ENCODE data around the gene LEKR1. TPM values are rescaled to one million over a fixed set of nuclear protein-coding genes. Genes with fewer than 3 reads are reported as not detected.
"Not testable (repeated sequence)": the region's sequence is repeated elsewhere in the genome, so short reads cannot be mapped to it uniquely, and the experiment has no call there.

The LEKR1 gene
- polyA plus RNA-seq, 4 donors: 0.59 to 4.1 (median 2.4) TPM

DNA sequence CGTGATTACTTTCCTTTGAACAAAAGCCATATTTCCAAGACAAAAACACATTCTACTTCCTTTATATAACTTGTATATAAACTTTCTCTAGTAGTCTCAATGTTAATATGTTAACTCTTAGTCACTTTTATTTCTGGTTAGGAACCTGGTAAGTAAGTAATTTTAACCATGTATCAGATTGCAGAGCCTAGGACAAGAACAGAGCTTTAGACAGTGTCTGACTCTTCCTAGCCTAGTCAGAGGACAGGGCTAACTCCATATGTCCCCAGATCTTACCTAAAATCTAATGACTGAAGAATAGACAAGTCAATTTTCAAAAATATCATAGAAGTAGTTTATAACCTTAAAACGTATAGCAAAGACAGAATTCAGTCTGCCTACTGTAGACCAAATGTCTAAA is 8.3 kb downstream of the LEKR1 start:
- no peak for DNase-seq (ENCODE audit: low read depth in 4 of 4, low spot score in 3 of 4)

DNA sequence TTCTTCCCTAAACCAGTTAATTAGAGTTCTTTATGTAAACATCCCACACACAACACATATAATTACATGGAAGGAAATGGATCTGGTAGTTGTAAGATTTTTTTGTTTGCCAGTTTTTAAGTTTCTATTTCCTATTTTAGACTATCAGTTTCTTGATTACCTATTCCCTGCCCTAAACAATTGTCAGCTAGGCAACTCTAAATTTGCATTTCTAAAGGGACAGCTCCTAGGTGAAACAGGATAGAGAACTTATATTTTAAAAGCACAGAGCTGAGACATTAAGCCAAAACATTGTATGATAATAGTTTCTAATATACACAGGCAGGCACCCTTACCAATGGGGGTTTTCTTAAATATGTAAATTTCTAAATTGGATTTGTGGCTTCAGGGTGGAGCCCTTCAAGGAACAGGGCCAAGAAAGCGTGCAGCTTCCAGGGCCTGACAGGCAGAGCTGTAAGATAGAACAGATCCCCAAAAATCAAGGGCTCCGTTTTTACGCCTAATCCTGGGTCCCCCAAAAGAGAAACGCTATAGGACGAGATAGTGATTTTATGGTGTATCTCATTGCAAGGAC is 8.9 kb downstream of the LEKR1 start:
- DNase-seq (ENCODE audit: low read depth in 4 of 4, low spot score in 3 of 4): no peak

DNA sequence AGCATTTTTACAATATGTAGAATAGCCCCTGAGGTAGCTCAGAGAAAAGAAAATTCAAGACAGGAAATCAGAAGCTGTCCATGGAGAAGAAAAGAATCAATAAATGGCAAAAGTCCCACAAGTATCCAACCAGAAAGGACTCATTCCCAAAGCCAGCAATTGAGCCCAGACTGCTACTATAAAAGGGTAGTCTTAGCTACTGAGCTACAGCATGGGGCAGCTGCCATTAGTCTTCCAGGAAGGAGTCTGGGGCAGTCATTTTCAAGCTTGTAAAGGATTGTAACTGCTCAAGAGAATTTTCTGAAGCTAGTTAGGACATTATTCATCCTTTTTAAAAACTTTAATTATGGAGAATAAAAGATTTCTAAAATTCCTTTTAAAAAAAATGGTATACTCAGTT is 10.5 kb downstream of the LEKR1 start:
- DNase-seq (ENCODE audit: low read depth in 4 of 4, low spot score in 3 of 4): no peak

GRCh38 chr3:156837115-156837514 is 11.0 kb downstream of the LEKR1 start:
- DNase-seq (ENCODE audit: low read depth in 4 of 4, low spot score in 3 of 4): no peak

DNA sequence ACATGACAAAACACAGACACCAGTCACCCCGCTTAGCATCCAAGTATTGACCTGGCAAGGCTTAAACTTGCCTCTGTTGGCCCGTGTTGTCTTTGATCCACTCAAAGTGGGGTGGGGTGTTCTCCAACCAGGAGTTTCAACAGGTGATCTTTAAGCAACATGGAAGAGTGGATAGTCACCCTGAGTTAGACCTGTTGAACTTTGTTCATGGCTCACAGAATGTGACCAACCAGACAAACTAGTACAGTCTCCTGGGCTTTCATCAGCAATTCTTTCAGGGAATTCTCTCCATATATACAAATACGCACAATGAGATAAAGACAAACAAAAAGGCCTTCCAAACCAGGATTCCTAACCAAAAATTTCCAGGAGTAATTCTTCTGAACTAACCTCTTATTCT is 11.9 kb downstream of the LEKR1 start:
- DNase-seq (ENCODE audit: low read depth in 4 of 4, low spot score in 3 of 4): no peak

GRCh38 chr3:156840826-156841689 is 14.9 kb downstream of the LEKR1 start:
- no peak for DNase-seq (ENCODE audit: low read depth in 4 of 4, low spot score in 3 of 4)

DNA sequence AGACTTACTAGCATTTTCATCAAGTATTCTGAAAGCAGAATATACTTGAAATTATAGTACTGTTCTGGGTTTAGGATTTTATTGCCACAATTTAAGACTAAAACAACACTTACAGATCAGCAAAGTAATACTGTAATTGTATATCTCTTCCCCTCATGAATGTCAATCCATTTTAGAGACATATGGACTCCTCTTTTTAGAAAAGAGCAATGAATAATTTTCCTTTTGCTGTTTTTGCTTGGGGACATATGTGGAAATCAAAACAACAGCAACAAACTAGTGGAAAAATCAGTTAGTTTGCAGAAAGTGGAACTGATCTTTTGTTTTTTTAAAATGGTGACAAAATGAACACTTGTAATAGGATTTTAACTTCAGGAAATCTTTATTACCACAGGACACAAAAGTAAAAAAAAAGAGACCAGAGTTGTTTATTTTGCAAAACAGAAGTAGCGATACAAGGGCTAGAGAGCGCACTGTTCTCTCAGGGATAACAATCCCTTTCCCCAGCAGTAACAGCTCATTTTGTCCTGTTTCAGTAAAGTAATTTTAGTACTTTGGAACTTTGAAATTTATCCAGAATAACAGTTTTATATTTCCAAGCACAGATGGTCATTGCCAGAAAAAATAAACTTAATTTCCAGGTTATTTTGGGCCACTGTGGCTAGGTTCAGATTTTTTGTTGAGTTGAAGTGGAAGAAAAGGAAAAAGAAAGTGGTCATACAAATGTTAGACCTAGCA is 17.1 kb downstream of the LEKR1 start:
- no peak for DNase-seq (ENCODE audit: low read depth in 4 of 4, low spot score in 3 of 4)

DNA sequence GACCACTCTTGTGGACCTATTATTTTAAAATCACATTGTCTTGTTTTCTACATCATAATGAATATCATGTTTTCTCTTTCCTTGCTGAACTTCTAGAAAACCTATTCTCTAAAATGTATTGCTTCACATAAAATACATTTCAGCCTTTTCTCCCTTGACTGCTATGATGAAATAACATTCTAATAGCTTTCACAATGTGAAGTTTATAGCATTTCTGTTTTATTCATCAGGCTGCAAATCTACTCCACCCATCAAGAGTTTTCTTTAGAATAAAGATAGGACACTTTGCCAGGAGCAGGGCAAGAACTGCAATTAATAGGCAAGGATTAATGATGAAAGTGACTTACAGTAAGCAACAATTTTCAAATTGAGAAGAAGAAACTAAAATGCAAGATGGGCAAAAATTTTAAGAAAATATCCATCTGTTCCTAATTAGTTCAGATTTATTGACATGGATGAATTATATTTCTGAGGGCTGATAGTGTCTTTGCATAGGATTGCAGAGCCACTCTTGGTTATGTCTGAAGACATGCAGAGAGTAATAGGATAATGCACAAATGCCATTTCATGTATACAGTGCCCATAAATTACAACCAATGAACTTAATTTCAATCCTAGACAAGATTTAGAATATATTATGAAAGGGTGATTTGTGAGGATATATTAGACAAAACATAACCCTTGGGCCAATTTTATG is 21.7 kb downstream of the LEKR1 start:
- no peak for DNase-seq (ENCODE audit: low read depth in 4 of 4, low spot score in 3 of 4)

DNA sequence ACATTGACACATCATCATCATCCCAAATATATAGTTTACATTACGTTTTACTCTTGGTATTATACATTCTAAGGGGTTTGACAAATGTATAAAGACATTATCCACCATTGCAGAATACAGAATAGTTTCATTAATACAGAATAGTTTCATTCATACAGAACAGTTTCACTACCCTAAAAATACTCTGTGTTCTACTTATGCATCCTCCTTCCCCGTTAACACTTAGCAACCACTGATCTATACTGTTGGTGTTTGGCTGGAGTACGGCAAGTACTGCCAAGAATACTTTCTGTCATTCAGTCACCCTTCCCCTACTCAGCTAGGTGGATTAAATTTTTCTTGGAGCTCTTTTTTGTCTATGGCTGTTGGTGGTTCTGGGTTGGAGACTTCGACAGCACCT is 33.4 kb downstream of the LEKR1 start:
- no peak for DNase-seq (ENCODE audit: low read depth in 4 of 4, low spot score in 3 of 4)

DNA sequence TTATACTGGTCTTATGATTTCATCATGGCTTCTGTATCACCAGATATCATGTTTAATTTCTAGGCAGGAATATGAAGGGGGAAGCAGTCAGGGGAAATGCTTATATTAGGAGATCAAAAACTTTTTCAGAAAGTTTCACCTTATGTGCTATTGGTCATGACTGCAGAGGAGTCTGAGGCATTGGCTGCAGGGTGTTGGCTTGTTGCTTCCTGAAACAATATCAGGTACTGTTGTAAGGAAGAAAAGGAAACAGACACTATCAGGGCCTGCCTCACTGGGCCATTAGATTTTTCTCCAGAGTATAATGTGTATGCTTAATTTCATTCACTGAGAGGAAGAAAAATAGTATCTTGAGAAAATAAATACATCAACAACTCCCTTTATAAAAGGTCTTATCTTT is 34.7 kb downstream of the LEKR1 start:
- no peak for DNase-seq (ENCODE audit: low read depth in 4 of 4, low spot score in 3 of 4)

DNA sequence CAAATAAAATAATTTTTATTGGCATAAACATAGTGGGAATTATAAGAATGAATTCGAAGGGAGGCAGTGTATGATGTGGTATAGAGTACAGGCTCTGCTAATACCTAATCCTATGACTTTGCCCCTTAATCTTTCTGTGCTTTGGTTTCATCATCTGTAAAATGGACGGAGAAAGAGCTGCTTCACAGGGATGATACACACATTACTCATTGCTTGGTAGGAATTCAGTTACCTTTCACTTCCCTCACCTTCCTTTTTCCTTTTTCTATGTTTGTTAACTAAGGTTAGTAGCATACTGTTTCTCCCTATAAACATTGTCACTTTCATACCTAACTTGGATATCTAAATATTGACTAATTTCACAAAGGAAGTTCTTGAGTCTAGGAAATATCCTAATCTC is 36.2 kb downstream of the LEKR1 start:
- no peak for DNase-seq (ENCODE audit: low read depth in 4 of 4, low spot score in 3 of 4)

DNA sequence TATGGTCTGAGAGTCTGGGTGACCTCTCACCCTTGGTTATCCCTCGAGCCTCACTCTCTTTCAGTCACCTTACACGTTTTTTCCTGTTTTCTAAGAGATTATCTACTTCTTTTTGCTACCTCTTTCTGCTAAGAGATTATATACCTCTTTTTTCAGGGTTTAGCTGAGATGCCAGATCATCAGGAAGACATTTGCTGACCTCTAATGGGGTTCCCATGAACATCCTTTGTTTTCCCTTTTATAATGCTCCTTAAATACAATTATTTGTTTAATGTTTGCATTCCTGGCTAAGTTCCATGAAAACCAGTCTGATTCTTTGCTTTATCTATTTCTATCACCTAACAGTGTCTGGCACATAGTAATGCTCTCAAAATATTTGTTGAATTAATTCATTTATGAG is 39.6 kb downstream of the LEKR1 start:
- DNase-seq (ENCODE audit: low read depth in 4 of 4, low spot score in 3 of 4): no peak

DNA sequence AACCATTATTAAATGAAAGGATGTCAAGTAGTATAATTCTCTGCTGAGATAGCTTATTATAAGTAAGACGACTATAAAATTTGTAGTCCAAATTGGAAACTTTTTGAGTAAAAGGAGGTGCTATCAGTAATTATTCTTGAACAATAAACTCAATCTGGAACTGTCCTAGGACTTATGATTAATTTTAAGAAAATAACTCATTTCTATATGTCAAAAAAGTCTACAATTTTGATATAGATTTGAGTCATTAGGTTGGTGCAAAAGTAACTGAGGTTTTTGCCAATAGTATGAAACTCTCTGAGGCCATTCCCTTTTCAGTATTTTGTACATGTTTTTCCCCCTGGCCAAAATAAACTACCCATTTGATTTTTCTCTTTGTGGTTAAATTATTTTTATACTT is 41.0 kb downstream of the LEKR1 start:
- DNase-seq (ENCODE audit: low read depth in 4 of 4, low spot score in 3 of 4): no peak

- no peak for DNase-seq (ENCODE audit: low read depth in 4 of 4, low spot score in 3 of 4)
Observed at GRCh38 chr3:156867920-156868319, 41.8 kb downstream of the LEKR1 start.

DNA sequence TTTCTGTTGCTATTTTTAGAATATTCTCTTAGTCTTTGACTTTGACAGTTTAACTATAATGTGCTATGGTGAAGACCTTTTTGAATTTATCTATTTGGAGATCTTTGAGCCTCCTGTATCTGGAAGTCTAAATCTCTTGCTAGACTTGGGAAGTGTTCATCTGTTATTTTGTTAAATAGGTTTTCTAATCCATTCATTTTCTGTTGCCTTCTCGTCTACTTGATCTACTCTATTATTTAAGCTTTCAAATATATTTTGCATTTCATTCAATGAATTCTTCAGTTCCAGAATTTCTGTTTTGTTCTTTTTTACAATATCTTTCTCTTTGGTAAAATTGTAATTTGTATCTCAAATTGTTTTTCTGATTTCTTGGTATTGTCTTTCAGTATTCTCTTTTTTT is 47.8 kb downstream of the LEKR1 start:
- no peak for DNase-seq (ENCODE audit: low read depth in 4 of 4, low spot score in 3 of 4)

DNA sequence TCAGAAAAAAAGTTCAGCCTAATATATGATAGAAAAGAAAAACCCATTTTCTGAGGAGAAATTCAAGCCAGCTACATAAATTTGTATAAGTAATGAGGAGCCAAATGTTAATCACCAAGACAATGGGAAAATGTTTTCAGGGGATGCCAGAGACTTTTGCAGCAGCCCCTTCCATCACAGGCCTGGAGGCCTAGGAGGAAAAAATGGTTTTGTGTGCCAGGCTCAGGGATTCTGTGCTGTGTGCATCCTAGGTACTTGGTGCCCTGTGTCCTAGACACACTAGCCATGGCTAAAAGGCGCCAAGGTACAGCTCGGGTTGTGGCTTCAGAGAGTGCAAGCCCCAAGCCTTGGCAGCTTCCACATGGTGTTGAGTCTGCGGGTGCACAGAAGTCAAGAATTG is 53.3 kb downstream of the LEKR1 start:
- not testable (repeated sequence) for DNase-seq (ENCODE audit: low read depth in 4 of 4, low spot score in 3 of 4)

DNA sequence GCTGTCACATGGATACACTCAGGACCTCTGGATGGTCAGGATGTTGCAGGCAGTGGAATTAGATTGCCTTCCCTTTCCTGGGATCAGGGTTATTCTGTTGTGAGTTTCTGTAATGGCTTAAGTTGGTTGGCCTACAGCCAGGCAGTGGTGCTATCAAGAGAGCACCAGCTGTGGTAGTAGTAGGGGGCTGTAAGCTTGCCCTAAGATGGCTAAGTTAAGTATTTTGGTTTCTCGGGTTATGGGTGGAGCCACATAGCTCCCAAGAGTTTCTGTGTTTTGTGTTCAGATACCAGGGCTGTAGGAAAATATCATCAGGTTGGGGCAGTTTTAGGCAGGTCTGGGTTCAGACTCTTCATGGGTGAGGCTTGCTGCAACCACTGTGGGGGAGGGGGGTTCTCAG is 59.6 kb downstream of the LEKR1 start:
- no peak for DNase-seq (ENCODE audit: low read depth in 4 of 4, low spot score in 3 of 4)

- no peak for DNase-seq (ENCODE audit: low read depth in 4 of 4, low spot score in 3 of 4)
Observed at GRCh38 chr3:156888176-156888575, 62.0 kb downstream of the LEKR1 start.

GRCh38 chr3:156888576-156888975 is 62.4 kb downstream of the LEKR1 start:
- no peak for DNase-seq (ENCODE audit: low read depth in 4 of 4, low spot score in 3 of 4)

- DNase-seq (ENCODE audit: low read depth in 4 of 4, low spot score in 3 of 4): no peak
Observed at GRCh38 chr3:156892701-156893100, 66.5 kb downstream of the LEKR1 start.

DNA sequence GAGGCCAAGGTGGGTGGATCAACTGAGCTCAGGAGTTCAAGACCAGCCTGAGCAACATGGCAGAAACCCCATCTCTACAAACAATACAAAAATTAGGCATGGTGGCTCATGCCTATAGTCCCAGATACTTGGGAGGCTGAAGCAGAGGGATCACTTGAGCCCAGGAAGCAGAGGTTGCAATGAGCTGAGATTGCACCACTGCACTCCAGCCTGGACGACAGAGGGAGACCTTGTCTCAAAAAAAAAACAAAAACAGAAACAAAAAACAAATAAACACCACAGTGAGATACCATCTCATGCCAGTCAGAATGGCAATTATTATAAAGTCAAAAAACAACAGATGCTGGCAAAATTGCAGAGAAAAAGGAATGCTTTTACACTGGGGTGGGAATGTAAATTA is 69.2 kb downstream of the LEKR1 start:
- DNase-seq (ENCODE audit: low read depth in 4 of 4, low spot score in 3 of 4): not testable (repeated sequence)
